Body of pancreas (tissue), 4 donors: ENCODE results near the gene NDST4. TPM values are rescaled to one million over a fixed set of nuclear protein-coding genes. Genes with fewer than 3 reads are reported as not detected.

Source experiments
- ATAC-seq: fragments of 150-250 bp; one replicate; pipeline ENCODE4 v1.9.1; 2016
- DNase-seq, 4 donors: peaks; one replicate each; pipeline ENCODE4 v3.0.0-alpha.2; 2019
- H3K27ac ChIP-seq, 4 donors: fragments of 200-600 bp; sonication (generic); 1 replicate in 3 of 4; 2 replicates in 1 of 4; pipeline versions ENCODE4 v1.5.1 to v1.6.1; 2016 to 2019; ENCODE audit warnings: mild to moderate bottlenecking in 1 of 4, mixed read lengths in 1 of 4, moderate library complexity in 1 of 4
- H3K27me3 ChIP-seq, 2 donors: fragments of 200-600 bp; sonication (generic); one replicate each; pipeline ENCODE4 v1.6.0; 2016; ENCODE audit warnings: mild to moderate bottlenecking in 1 of 2
- H3K36me3 ChIP-seq, 2 donors: fragments of 200-600 bp; sonication (generic); replicated peaks in 1 of 2; 2 replicates each; pipeline ENCODE4 v1.5.1; 2016; ENCODE audit warnings: low read depth in 2 of 2; ENCODE audit not compliant: insufficient read depth in 1 of 2
- H3K4me1 ChIP-seq: fragments of 200-600 bp; sonication (generic); one replicate; pipeline ENCODE4 v1.6.0; 2016
- H3K4me3 ChIP-seq, 2 donors: fragments of 200-600 bp; sonication (generic); 1 replicate in 1 of 2; 2 replicates in 1 of 2; pipeline ENCODE4 v1.5.1; 2016 to 2019
- H3K9me3 ChIP-seq, 3 donors: fragments of 200-600 bp; sonication (generic); 1 replicate in 2 of 3; 2 replicates in 1 of 3; pipeline ENCODE4 v1.5.1; 2016
- POLR2A ChIP-seq, 3 donors: fragments of 450-650 bp; IDR thresholded peaks; one replicate each; pipeline ENCODE4 v1.6.1; 2016; ENCODE audit warnings: antibody characterized with exemption in 3 of 3, mild to moderate bottlenecking in 2 of 3
- WGBS, 2 donors: methylation state at CpG; one replicate each; pipeline ENCODE4 v1.1.5; 2017; 5-methylcytosine and 5-hydroxymethylcytosine counted together
- intact Hi-C: fragments of 100-400 bp; cut with DNase I; formaldehyde crosslinking; loops from one replicate; pipeline ENCODE4 v1.15.1; 2023
- total RNA-seq, 2 donors: library from RNA; depleted of rRNA; stranded (reverse); fragments of >200 nt; gene quantifications; one replicate each; pipeline ENCODE4 v1.1.0, GENCODE V29; 2016
- TF ChIP-seq, protein P1 (sequence below), 7 experiments: fragments of 450-650 bp in 4 of 7; fragments of 200-600 bp in 3 of 7; sonication (generic) in 3 of 7; IDR thresholded peaks; one replicate each; pipeline ENCODE4 v1.5.1; 2016 to 2019; ENCODE audit warnings: antibody characterized with exemption in 7 of 7

Gene NDST4
- total RNA-seq, 2 donors from 2014 or later: not detected

DNA sequence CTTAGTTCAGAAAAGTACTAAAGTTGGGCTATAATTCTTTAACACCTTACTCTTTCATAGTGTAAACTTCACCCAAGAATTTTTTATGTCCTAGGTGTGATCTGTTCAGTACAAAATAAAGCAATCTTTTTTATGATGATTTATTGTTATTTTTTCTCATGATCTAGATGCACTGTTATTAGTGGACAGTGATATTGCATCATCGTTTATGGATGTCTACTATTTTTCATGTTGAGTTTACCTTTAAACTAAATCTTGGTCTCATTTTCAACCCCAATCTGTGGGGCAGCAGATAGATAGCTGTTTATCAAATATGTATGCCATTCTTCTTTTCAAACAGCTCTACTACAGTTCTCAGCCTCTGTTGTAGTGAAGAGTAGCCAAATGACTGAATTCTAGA lies 299.5 kb downstream of the NDST4 start:
- 57 to 77% methylated on average over 1 of the region's 1 CpG for WGBS, 2 donors
- no peak for TF ChIP-seq POLR2A (IDR thresholded peaks at IDR 0.05)
- TF ChIP-seq, protein P1, sequence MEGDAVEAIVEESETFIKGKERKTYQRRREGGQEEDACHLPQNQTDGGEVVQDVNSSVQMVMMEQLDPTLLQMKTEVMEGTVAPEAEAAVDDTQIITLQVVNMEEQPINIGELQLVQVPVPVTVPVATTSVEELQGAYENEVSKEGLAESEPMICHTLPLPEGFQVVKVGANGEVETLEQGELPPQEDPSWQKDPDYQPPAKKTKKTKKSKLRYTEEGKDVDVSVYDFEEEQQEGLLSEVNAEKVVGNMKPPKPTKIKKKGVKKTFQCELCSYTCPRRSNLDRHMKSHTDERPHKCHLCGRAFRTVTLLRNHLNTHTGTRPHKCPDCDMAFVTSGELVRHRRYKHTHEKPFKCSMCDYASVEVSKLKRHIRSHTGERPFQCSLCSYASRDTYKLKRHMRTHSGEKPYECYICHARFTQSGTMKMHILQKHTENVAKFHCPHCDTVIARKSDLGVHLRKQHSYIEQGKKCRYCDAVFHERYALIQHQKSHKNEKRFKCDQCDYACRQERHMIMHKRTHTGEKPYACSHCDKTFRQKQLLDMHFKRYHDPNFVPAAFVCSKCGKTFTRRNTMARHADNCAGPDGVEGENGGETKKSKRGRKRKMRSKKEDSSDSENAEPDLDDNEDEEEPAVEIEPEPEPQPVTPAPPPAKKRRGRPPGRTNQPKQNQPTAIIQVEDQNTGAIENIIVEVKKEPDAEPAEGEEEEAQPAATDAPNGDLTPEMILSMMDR (IDR thresholded peaks at IDR 0.05): no peak
- Histone ChIP-seq H3K36me3 (no peaks in the 10 kb centered on the region), H3K27me3 (no peaks in the 10 kb centered on the region), H3K4me1 (no peaks in the 10 kb centered on the region), H3K9me3 (no peaks in the 10 kb centered on the region), H3K4me3 (no peak overlapping the region), H3K27ac (no peak overlapping the region)
- no peak for ATAC-seq
- no peak for DNase-seq
- intact Hi-C loops: no loop called here

DNA sequence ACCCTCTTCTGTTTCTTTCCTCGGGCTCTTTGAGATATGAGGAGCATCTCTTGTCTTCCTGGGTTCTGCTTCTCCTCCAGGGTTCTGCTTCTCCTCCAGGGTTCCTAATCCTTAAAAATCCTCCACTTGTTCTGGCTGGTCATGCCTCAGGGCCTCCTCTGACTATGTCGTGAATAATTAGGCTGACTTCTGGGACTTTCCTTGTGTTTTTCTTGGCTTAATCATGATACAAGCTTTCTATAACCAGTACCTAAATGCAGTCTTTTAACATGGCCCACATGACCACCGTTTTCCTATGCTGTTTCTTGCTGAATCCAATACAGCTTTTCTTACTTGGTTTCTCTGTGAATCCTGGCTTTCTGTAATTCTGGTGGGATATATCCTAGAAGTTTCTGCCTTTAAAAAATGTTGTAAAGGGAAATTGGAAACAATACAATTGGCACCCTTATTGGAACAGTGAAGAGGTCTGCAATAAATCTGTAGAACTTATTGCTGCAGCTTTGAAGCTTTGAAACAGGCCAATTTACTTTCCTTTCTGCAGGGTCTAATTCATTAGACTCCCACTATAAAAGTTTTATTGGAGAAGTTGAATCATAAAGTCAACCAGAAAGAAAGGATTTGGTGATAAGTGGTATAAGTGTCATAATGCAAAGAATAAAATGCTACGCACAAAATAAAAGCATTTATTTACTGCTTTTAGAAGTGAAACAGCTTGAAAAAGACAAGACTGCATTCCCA lies 301.7 kb downstream of the NDST4 start:
- no peaks in the 10 kb centered on the region for H3K4me1 ChIP-seq
- H3K9me3 ChIP-seq: no peaks in the 10 kb centered on the region
- H3K27me3 ChIP-seq: no peaks in the 10 kb centered on the region
- ATAC-seq (no peak), DNase-seq (no peak)
- TF ChIP-seq, protein P1 (IDR thresholded peaks at IDR 0.05): no peak
- TF ChIP-seq POLR2A (IDR thresholded peaks at IDR 0.05): no peak
- H3K36me3 ChIP-seq: no peaks in the 10 kb centered on the region
- 67 to 70% methylated on average over 4 of the region's 4 CpGs for WGBS, 2 donors
- no peak overlapping the region for H3K27ac ChIP-seq
- intact Hi-C loops: no loop called here
- H3K4me3 ChIP-seq: no peak overlapping the region

DNA sequence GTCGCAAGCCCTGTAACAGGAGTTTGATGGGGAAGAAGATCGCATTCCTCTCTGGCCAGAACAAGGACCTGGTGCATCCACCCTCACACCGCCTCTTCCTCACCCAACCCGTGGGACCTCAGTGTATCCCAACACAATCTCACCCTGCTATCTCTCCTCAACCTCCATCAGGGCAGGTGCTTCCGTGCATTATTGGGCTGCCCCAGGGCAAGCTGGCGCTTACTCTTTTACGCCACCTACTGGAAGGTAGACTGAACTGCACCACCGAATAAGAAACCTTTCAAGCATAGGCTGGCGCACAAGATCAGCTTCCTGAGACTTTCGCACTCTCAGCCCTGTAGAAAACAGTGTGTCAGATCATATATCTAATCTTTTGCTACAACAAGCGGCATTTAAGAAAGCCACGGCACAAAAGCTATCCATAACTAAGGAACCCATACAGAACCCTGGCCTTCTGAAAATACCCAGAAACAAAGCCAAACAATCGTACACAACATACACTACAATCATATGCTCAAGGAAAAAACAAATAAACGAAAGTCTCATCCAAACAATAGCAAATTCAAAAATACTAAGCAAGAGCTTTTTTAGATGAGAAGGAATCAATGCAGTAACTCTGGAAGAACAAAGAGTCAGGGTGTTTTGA lies 305.5 kb downstream of the NDST4 start:
- no peaks in the 10 kb centered on the region for H3K9me3 ChIP-seq
- H3K27me3 ChIP-seq: no peaks in the 10 kb centered on the region
- TF ChIP-seq POLR2A (IDR thresholded peaks at IDR 0.05): no peak
- TF ChIP-seq, protein P1 (IDR thresholded peaks at IDR 0.05): peak; percentile 52 to 78 (median 63)
- intact Hi-C loops: no loop called here
- H3K36me3 ChIP-seq: no peaks in the 10 kb centered on the region
- DNase-seq (peak; percentile 38 to 53 (median 48)), ATAC-seq (peak; percentile 82)
- H3K4me1 ChIP-seq: no peaks in the 10 kb centered on the region
- WGBS, 2 donors: 36 to 42% methylated on average over 14 of the region's 14 CpGs
- no peak overlapping the region for H3K4me3 ChIP-seq
- H3K27ac ChIP-seq: no peak overlapping the region

DNA sequence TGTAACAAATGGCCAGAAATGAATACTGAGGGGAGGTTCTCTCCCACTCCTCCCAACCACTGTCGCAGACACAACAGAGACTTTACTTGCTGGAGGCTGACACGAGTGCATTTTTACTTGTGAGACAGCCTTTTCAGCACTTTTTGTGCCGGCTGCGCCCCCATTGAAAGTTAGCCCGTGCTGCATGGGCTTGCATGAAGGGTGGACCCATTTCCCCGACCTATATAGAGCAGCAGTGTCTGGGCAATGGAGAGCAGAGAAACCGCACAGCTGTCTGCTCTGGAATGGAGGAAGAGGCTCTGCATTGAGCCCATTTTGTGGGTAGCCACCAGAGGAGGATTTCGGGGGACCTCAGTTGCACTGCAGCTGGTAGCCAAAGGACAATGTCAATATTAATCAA lies 306.1 kb downstream of the NDST4 start:
- H3K36me3 ChIP-seq: no peaks in the 10 kb centered on the region
- H3K27me3 ChIP-seq: no peaks in the 10 kb centered on the region
- WGBS, 2 donors: 78 to 85% methylated on average over 7 to 8 of the region's 8 CpGs
- no peaks in the 10 kb centered on the region for H3K4me1 ChIP-seq
- no peak overlapping the region for H3K4me3 ChIP-seq
- DNase-seq (no peak), ATAC-seq (no peak)
- TF ChIP-seq, protein P1 (IDR thresholded peaks at IDR 0.05): no peak
- TF ChIP-seq POLR2A (IDR thresholded peaks at IDR 0.05): no peak
- H3K9me3 ChIP-seq: no peaks in the 10 kb centered on the region
- H3K27ac ChIP-seq: no peak overlapping the region
- intact Hi-C loops: no loop called here
